K562 (cell line): ENCODE results near the gene PHYKPL. TPM values are rescaled to one million over a fixed set of nuclear protein-coding genes. Genes with fewer than 3 reads are reported as not detected.

ENCODE experiments used
- HDAC1 ChIP-seq, 2 experiments: fragments of 450-650 bp; IDR thresholded peaks; 2 replicates each; pipeline ENCODE4 v1.6.1; 2016 to 2017; ENCODE audit warnings: inconsistent platforms in 1 of 2, mild to moderate bottlenecking in 1 of 2, moderate library complexity in 1 of 2
- JUN ChIP-seq, 2 experiments: sonication (generic) in 1 of 2; formaldehyde crosslinking in 1 of 2; IDR thresholded peaks; 2 replicates each; pipeline versions ENCODE4 v1.6.1 to v1.8.0; 2012 to 2022; ENCODE audit warnings: borderline replicate concordance in 2 of 2, mild to moderate bottlenecking in 2 of 2, improper control_type of control experiment in 1 of 2, low read depth in 1 of 2, low read length in 1 of 2, missing genetic modification reagents in 1 of 2
- L3MBTL2 ChIP-seq: fragments of 450-650 bp; IDR thresholded peaks from 2 replicates; pipeline ENCODE4 v1.6.1; 2016; ENCODE audit warnings: mild to moderate bottlenecking, moderate library complexity
- MGA ChIP-seq: fragments of 450-650 bp; IDR thresholded peaks from 2 replicates; pipeline ENCODE4 v1.6.1; 2016; ENCODE audit warnings: mild to moderate bottlenecking, moderate library complexity
- ZNF282 ChIP-seq: sonication (generic); formaldehyde crosslinking; IDR thresholded peaks from 2 replicates; pipeline ENCODE4 v1.8.1; 2023; ENCODE audit warnings: missing genetic modification reagents
- polyA plus RNA-seq, 8 experiments: library from polyadenylated mRNA; depleted of rRNA in 4 of 8; stranded (reverse) in 5 of 8; unstranded in 3 of 8; fragments of >200 nt; fragmentation: Nextera tagmentation in 2 of 8; fragmentation: Illumina TruSeq in 1 of 8; extraction: Ambion mirVana in 2 of 8; extraction: Trizol in 1 of 8; gene quantifications; 2 replicates each; pipeline versions ENCODE4 v1.2.1 to v1.2.3, GENCODE V29; 2011 to 2014; ENCODE audit warnings: inconsistent platforms in 1 of 8, missing spikeins in 1 of 8
- total RNA-seq, 7 experiments: library from RNA; depleted of rRNA in 6 of 7; stranded (reverse); fragments of >200 nt in 6 of 7; fragmentation: Illumina TruSeq in 2 of 7; extraction: Trizol in 2 of 7; gene quantifications; 2 replicates each; pipeline versions ENCODE4 v1.2.1 to v1.2.3, GENCODE V29; 2011 to 2021; ENCODE audit warnings: low replicate concordance in 1 of 7

Gene PHYKPL
- total and polyA plus RNA-seq, 9 of the 15 experiments (the other 6 are each of a cell fraction or from before 2014, with no cell fraction given) = 4.7 to 34.7 (median 18.6) TPM

DNA sequence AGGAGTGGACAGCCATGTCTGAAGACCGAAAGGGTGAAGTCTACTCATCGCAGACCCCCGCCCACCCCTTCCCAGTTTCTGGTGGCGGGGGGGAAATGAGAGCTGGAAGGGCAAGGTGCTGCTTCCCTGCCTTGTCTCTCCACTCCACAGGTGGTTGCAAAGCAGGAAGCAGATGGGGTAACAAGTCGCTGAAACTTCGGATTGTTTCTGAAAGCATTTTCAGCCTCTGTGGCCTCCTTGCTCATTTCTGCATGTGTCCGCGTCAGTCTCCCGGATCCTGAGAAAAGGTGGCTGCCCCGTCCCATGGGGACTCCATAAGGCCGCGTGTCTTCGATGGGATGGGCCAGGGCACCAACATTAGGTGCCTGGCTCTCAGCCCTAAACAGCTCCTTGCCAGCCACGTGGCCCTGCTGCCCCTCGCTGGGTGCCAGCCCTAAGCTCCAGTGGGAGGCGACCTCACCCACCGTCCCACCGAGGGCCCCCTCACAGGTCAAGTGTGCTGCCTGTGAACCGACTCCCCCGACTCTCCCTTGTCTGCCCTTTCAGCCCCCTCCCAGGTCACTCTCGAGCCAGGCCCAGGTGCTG lies 971 bp downstream of the PHYKPL start (continued):
- peak; percentile 38; the same call in 1 of the 2 replicates for TF ChIP-seq MGA
- no peak for TF ChIP-seq L3MBTL2
- TF ChIP-seq HDAC1 (IDR thresholded peaks at IDR 0.05) = peak in 1 of 2 experiments; percentile 44; a peak in 2 of 4 replicates
- TF ChIP-seq JUN (IDR thresholded peaks at IDR 0.05; ENCODE audit: borderline replicate concordance, low read depth, low read length) = no peak
- TF ChIP-seq JUN (CRISPR knock-in tag; IDR thresholded peaks at IDR 0.05; ENCODE audit: borderline replicate concordance) = 0 out of 2 replicates have a peak, but pooled peaks have one; percentile 52
- TF ChIP-seq ZNF282 (CRISPR knock-in tag) = 0 out of 2 replicates have a peak, but pooled peaks have one; percentile 56
